Kidney (tissue), 14 donors: ENCODE results near the gene BCAM. TPM values are rescaled to one million over a fixed set of nuclear protein-coding genes. Genes with fewer than 3 reads are reported as not detected.

Experiments
- DNase-seq, 5 donors: peaks; one replicate each; pipeline ENCODE4 v3.0.0-alpha.2; 2013 to 2020
- FAIRE-seq: peaks from 2 replicates; lab custom pipeline; 2012; peaks lifted over from hg19 to GRCh38; lab: Jason Lieb, UNC
- H3K27ac ChIP-seq, 2 donors: one replicate each; pipeline ENCODE4 v1.7.0; 2013; ENCODE audit warnings: low read depth in 2 of 2, low read length in 2 of 2, inconsistent platforms in 1 of 2
- H3K27me3 ChIP-seq: one replicate; pipeline ENCODE4 v1.7.1; 2013; ENCODE audit warnings: low read length, inconsistent platforms; ENCODE audit not compliant: control insufficient read depth, insufficient read depth
- H3K36me3 ChIP-seq, 3 donors: one replicate each; pipeline versions ENCODE4 v1.7.0 to v1.7.1; 2013; ENCODE audit warnings: low read length in 3 of 3, control low read depth in 1 of 3, inconsistent platforms in 1 of 3; ENCODE audit not compliant: insufficient read depth in 3 of 3, control insufficient read depth in 2 of 3
- H3K4me1 ChIP-seq, 3 donors: one replicate each; pipeline versions ENCODE4 v1.7.0 to v1.7.1; 2013; ENCODE audit warnings: low read length in 3 of 3, inconsistent platforms in 1 of 3, low read depth in 1 of 3; ENCODE audit not compliant: control insufficient read depth in 2 of 3, insufficient read depth in 2 of 3
- H3K4me3 ChIP-seq, 3 donors: one replicate each; pipeline versions ENCODE4 v1.7.0 to v1.8.1; 2013; ENCODE audit warnings: low read length in 3 of 3, control low read depth in 1 of 3, inconsistent platforms in 1 of 3
- H3K9ac ChIP-seq, 3 donors: one replicate each; pipeline versions ENCODE4 v1.7.0 to v1.7.1; 2013; ENCODE audit warnings: low read length in 3 of 3, control low read depth in 1 of 3, inconsistent platforms in 1 of 3
- H3K9me3 ChIP-seq, 3 donors: one replicate each; pipeline versions ENCODE4 v1.7.0 to v1.7.1; 2013; ENCODE audit warnings: low read length in 3 of 3, control low read depth in 1 of 3, inconsistent platforms in 1 of 3; ENCODE audit not compliant: control insufficient read depth in 2 of 3, insufficient read depth in 1 of 3
- CTCF ChIP-seq: IDR thresholded peaks from 3 replicates; pipeline ENCODE4 v1.5.1; 2012; ENCODE audit warnings: mild to moderate bottlenecking, moderate library complexity, borderline replicate concordance; ENCODE audit not compliant: insufficient read depth; ENCODE audit errors: extremely low read depth
- intact Hi-C: fragments of 100-400 bp; cut with DNase I; formaldehyde crosslinking; loops from one replicate; pipeline ENCODE4 v1.11.1; 2022
- polyA plus RNA-seq: library from polyadenylated mRNA; stranded (reverse); fragments of 350-450 nt; fragmentation: Illumina TruSeq; extraction: RNeasy Lipid Tissue Mini Kit (QIAGEN cat#74804); gene quantifications from one replicate; pipeline ENCODE4 v1.2.3, GENCODE V29; 2014; ENCODE audit warnings: low read depth, low replicate concordance; ENCODE audit not compliant: insufficient read depth
- total RNA-seq: library from RNA; stranded (reverse); fragmentation: NEBNext Ultra II Directional; extraction: Animal tissue kit (Norgen Biotek cat#: 25700); gene quantifications from one replicate; pipeline ENCODE4 v1.2.1, GENCODE V29; 2021
- donor health status: control.
- donor health status: control.
- donor health status: control.
- donor health status: control.
- donor health status: control.
- donor health status: DM: yes; HTN: yes; CAD: no.
- donor health status: Normal renal cell carcinoma (clear cell type).

The BCAM gene
- total and polyA plus RNA-seq, 2 donors from 2014 or later, result 671 to 748 TPM

GRCh38 chr19:44839276-44839675 is 30.4 kb downstream of the BCAM start:
- TF ChIP-seq CTCF, result no peak
- no peaks in the 10 kb centered on the region for H3K4me1 ChIP-seq
- H3K9me3 ChIP-seq, result no peaks in the 10 kb centered on the region
- intact Hi-C loops, result no loop called here
- no peaks in the 10 kb centered on the region for H3K27me3 ChIP-seq
- FAIRE-seq, result no peak
- no peak for DNase-seq
- no peak overlapping the region for H3K27ac ChIP-seq
- H3K4me3 ChIP-seq, result no peak overlapping the region
- no peak overlapping the region for H3K9ac ChIP-seq
- H3K36me3 ChIP-seq, result no peaks in the 10 kb centered on the region

GRCh38 chr19:44840811-44841210 is 31.9 kb downstream of the BCAM start:
- Histone ChIP-seq H3K36me3 (no peaks in the 10 kb centered on the region), H3K9me3 (no peaks in the 10 kb centered on the region), H3K9ac (no peak overlapping the region), H3K27ac (no peak overlapping the region), H3K27me3 (no peaks in the 10 kb centered on the region), H3K4me1 (peaks cover 0 to 6% (median 0%) of the 10 kb centered on the region in 3 donors), H3K4me3 (no peak overlapping the region)
- intact Hi-C loops, result loop anchor here (10.0 kb wide), 1 partner anchor 46 kb away; no protein-coding TSS in a partner anchor
- FAIRE-seq, result no peak
- TF ChIP-seq CTCF, result no peak
- DNase-seq, result no peak

GRCh38 chr19:44841231-44841630 is 32.3 kb downstream of the BCAM start:
- FAIRE-seq, result no peak
- DNase-seq, result no peak
- H3K27me3 ChIP-seq, result no peaks in the 10 kb centered on the region
- no peak overlapping the region for H3K9ac ChIP-seq
- H3K9me3 ChIP-seq, result no peaks in the 10 kb centered on the region
- intact Hi-C loops, result loop anchor here (10.0 kb wide), 1 partner anchor 46 kb away; no protein-coding TSS in a partner anchor
- no peak overlapping the region for H3K4me3 ChIP-seq
- H3K36me3 ChIP-seq, result no peaks in the 10 kb centered on the region
- TF ChIP-seq CTCF, result no peak
- no peak overlapping the region for H3K27ac ChIP-seq
- H3K4me1 ChIP-seq, result peaks cover 0 to 6% (median 0%) of the 10 kb centered on the region in 3 donors

- no peaks in the 10 kb centered on the region for H3K9me3 ChIP-seq
- peak overlapping the region in 1 of 3 donors; percentile 62 for H3K9ac ChIP-seq
- H3K4me1 ChIP-seq, result peaks cover 0 to 23% (median 4%) of the 10 kb centered on the region in 3 donors
- FAIRE-seq (no peak), DNase-seq (peak in 1 of 5 donors; percentile 83)
- H3K4me3 ChIP-seq, result peak overlapping the region; percentile 62 to 78 (median 70)
- H3K27me3 ChIP-seq, result no peaks in the 10 kb centered on the region
- H3K27ac ChIP-seq, result peak overlapping the region; percentile 81 to 97
- intact Hi-C loops, result loop anchor here (10.0 kb wide), 1 partner anchor 50 kb away; no protein-coding TSS in a partner anchor
- TF ChIP-seq CTCF, result no peak
- no peaks in the 10 kb centered on the region for H3K36me3 ChIP-seq
Observed at GRCh38 chr19:44845286-44845611, 36.3 kb downstream of the BCAM start.
